ENCODE data around the gene GPN1.
A peak's percentile ranks its signal among the peaks of the same experiment; 100 is the strongest.
"Not testable (repeated sequence)": the region's sequence is repeated elsewhere in the genome, so short reads cannot be mapped to it uniquely, and the experiment has no call there.

GPN1 gene

DNA sequence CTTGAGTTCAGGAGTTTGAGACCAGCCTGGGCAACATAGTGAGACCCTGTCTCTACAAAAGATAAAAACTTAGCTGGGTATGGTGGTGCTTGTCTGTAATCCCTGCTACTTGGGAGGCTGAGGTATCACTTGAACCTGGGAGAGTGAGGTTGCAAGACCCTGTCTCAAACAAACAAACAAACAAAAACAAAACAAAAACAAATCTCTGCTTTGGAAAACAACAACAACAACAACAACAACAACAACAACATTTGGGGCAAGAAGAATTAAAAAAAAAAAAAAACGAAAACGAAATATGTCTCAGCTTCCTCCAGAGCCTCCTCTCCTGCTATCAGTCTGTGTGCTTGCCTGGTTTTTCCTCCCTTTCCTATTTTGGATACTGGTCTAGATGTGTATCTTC lies 51.7 kb downstream of the GPN1 start:
- no peak overlapping the region for H3K4me3 ChIP-seq (ENCODE audit: low read depth, low read length)

GRCh38 chr2:27681841-27682240 lies 53.0 kb downstream of the GPN1 start:
- no peak overlapping the region for H3K4me3 ChIP-seq (ENCODE audit: low read depth, low read length)
- DNase-seq (ENCODE audit: low read depth) = no peak
- TF ChIP-seq, protein P1, sequence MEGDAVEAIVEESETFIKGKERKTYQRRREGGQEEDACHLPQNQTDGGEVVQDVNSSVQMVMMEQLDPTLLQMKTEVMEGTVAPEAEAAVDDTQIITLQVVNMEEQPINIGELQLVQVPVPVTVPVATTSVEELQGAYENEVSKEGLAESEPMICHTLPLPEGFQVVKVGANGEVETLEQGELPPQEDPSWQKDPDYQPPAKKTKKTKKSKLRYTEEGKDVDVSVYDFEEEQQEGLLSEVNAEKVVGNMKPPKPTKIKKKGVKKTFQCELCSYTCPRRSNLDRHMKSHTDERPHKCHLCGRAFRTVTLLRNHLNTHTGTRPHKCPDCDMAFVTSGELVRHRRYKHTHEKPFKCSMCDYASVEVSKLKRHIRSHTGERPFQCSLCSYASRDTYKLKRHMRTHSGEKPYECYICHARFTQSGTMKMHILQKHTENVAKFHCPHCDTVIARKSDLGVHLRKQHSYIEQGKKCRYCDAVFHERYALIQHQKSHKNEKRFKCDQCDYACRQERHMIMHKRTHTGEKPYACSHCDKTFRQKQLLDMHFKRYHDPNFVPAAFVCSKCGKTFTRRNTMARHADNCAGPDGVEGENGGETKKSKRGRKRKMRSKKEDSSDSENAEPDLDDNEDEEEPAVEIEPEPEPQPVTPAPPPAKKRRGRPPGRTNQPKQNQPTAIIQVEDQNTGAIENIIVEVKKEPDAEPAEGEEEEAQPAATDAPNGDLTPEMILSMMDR (IDR thresholded peaks at IDR 0.05; ENCODE audit: low read depth, low read length, missing control alignments) = no peak

More for the DNA sequence above, 51.7 kb downstream of the GPN1 start:
- TF ChIP-seq, protein P1 (IDR thresholded peaks at IDR 0.05; ENCODE audit: low read depth, low read length, missing control alignments) = no peak
- DNase-seq (ENCODE audit: low read depth) = no peak

GRCh38 chr2:27682334-27682771 lies 53.5 kb downstream of the GPN1 start:
- DNase-seq (ENCODE audit: low read depth); H3K4me3 ChIP-seq (ENCODE audit: low read depth, low read length): not testable (repeated sequence)

DNA sequence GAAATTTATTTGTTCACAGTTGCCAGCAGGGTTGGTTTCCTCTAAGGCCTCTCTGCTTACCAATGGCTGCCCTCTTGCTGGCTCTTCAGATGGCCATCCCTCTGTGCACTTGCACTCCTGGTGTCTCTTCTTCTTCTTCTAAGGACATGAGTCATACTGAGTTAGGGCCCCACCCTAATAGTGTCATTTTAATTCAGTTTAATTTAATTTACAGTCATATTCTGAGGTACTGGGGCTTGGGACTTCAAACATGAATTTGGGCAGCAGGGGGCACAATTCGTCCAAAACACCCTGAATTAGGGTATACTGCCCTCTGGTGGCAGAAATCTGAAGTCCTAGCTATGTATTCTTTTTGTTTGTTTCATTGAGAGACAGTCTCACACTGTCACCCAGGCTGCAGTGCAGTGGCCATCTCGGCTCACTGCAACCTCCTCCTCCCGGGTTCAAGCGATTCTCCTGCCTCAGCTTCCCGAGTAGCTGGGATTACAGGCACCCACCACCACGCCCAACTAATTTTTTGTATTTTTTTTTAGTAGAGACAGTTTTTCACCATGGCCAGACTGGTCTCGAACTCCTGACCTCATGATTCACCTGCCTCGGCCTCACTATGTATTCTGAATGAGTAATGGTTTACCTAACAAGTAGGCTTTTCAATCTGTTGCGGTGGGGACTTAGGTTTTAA lies 54.7 kb downstream of the GPN1 start:
- TF ChIP-seq, protein P1 (IDR thresholded peaks at IDR 0.05; ENCODE audit: low read depth, low read length, missing control alignments) = peak; percentile 95
- peak; percentile 82 for DNase-seq (ENCODE audit: low read depth)
- no peak overlapping the region for H3K4me3 ChIP-seq (ENCODE audit: low read depth, low read length)

DNA sequence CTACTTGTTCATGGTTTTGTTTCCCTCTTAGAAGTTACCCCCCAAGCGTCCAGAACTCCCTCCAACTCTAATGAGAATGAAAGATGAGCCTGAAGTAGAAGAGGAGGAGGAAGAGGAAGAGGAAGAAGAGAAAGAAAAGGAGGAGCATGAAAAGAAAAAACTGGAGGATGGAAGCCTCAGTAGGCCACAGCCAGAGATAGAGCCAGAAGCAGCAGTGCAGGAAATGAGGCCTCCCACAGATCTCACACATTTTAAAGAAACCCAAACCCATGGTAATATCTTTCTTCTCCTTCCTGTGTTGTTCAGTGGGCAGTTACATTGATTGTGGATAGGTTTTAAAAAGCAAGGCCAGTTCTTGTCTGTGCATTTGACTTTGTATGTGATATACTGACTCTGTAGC lies 56.2 kb downstream of the GPN1 start:
- H3K4me3 ChIP-seq (ENCODE audit: low read depth, low read length); DNase-seq (ENCODE audit: low read depth): not testable (repeated sequence)

GRCh38 chr2:27685577-27685976 lies 56.7 kb downstream of the GPN1 start:
- TF ChIP-seq, protein P1 (IDR thresholded peaks at IDR 0.05; ENCODE audit: low read depth, low read length, missing control alignments) = no peak
- H3K4me3 ChIP-seq (ENCODE audit: low read depth, low read length) = no peak overlapping the region
- DNase-seq (ENCODE audit: low read depth) = no peak

- H3K4me3 ChIP-seq (ENCODE audit: low read depth, low read length) = no peak overlapping the region
- no peak for DNase-seq (ENCODE audit: low read depth)
- TF ChIP-seq, protein P1 (IDR thresholded peaks at IDR 0.05; ENCODE audit: low read depth, low read length, missing control alignments) = no peak
Observed at GRCh38 chr2:27687232-27687631, 58.4 kb downstream of the GPN1 start.

GRCh38 chr2:27689424-27689823 lies 60.6 kb downstream of the GPN1 start:
- no peak for DNase-seq (ENCODE audit: low read depth)
- no peak overlapping the region for H3K4me3 ChIP-seq (ENCODE audit: low read depth, low read length)
- TF ChIP-seq, protein P1 (IDR thresholded peaks at IDR 0.05; ENCODE audit: low read depth, low read length, missing control alignments) = no peak

All from GM12864 (cell line).